ENCODE data around the gene HIP1. TPM values are rescaled to one million over a fixed set of nuclear protein-coding genes. Genes with fewer than 3 reads are reported as not detected.

HIP1 gene
- total and polyA plus RNA-seq, 5 donors from 2014 or later = 0.29 to 10.7 (median 0.79) TPM

- Mint-ChIP-seq H3K4me1 (peaks cover 1 to 12% (median 3%) of the 10 kb centered on the region in 4 donors), H3K36me3 (peaks cover 9% of the 10 kb centered on the region), H3K9me3 (peaks cover 0 to 9% (median 3%) of the 10 kb centered on the region in 7 donors), H3K4me3 (no peak overlapping the region), H3K27ac (no peak overlapping the region), H3K27me3 (no peaks in the 10 kb centered on the region)
- no peak overlapping the region for H3K27ac ChIP-seq (ENCODE audit: insufficient read depth, low read length, poor library complexity, severe bottlenecking)
- H3K4me1 ChIP-seq (ENCODE audit: control insufficient read depth, insufficient read depth, low read length, poor library complexity, severe bottlenecking) = no peaks in the 10 kb centered on the region
- DNase-seq (no peak), ATAC-seq (ENCODE audit: low read depth in 2 of 2) (no peak)
- no peaks in the 10 kb centered on the region for H3K36me3 ChIP-seq (ENCODE audit: control insufficient read depth, insufficient read depth, low read length)
- no peak overlapping the region for H3K4me3 ChIP-seq (ENCODE audit: low read depth, low read length)
- H3K9me3 ChIP-seq (ENCODE audit: control insufficient read depth in 2 of 2, low read length in 2 of 2) = peaks cover 3 to 5% of the 10 kb centered on the region in 2 experiments
- no peaks in the 10 kb centered on the region for H3K27me3 ChIP-seq (ENCODE audit: control insufficient read depth, insufficient read depth, low read length)
Measured at GRCh38 chr7:75631711-75632110, 107.0 kb downstream of the HIP1 start.

- Mint-ChIP-seq H3K27ac (peak overlapping the region in 2 of 3 donors; percentile 5 to 7), H3K4me3 (no peak overlapping the region), H3K9me3 (peaks cover 0 to 9% (median 3%) of the 10 kb centered on the region in 7 donors), H3K36me3 (peaks cover 9% of the 10 kb centered on the region), H3K4me1 (peaks cover 0 to 12% (median 3%) of the 10 kb centered on the region in 4 donors), H3K27me3 (no peaks in the 10 kb centered on the region)
- H3K27ac ChIP-seq (ENCODE audit: insufficient read depth, low read length, poor library complexity, severe bottlenecking) = no peak overlapping the region
- no peak for ATAC-seq (ENCODE audit: low read depth in 2 of 2)
- peaks cover 3 to 5% of the 10 kb centered on the region in 2 experiments for H3K9me3 ChIP-seq (ENCODE audit: control insufficient read depth in 2 of 2, low read length in 2 of 2)
- DNase-seq = no peak
- no peaks in the 10 kb centered on the region for H3K36me3 ChIP-seq (ENCODE audit: control insufficient read depth, insufficient read depth, low read length)
- no peaks in the 10 kb centered on the region for H3K4me1 ChIP-seq (ENCODE audit: control insufficient read depth, insufficient read depth, low read length, poor library complexity, severe bottlenecking)
- H3K4me3 ChIP-seq (ENCODE audit: low read depth, low read length) = no peak overlapping the region
- H3K27me3 ChIP-seq (ENCODE audit: control insufficient read depth, insufficient read depth, low read length) = no peaks in the 10 kb centered on the region
Measured at GRCh38 chr7:75630549-75630948, 108.2 kb downstream of the HIP1 start.

- Mint-ChIP-seq H3K9me3 (peaks cover 0 to 9% (median 3%) of the 10 kb centered on the region in 7 donors), H3K4me1 (peaks cover 0 to 12% (median 3%) of the 10 kb centered on the region in 4 donors), H3K4me3 (no peak overlapping the region), H3K27me3 (no peaks in the 10 kb centered on the region), H3K36me3 (peaks cover 9% of the 10 kb centered on the region), H3K27ac (no peak overlapping the region)
- no peaks in the 10 kb centered on the region for H3K4me1 ChIP-seq (ENCODE audit: control insufficient read depth, insufficient read depth, low read length, poor library complexity, severe bottlenecking)
- DNase-seq (no peak), ATAC-seq (ENCODE audit: low read depth in 2 of 2) (no peak)
- no peak overlapping the region for H3K4me3 ChIP-seq (ENCODE audit: low read depth, low read length)
- H3K9me3 ChIP-seq (ENCODE audit: control insufficient read depth in 2 of 2, low read length in 2 of 2) = peaks cover 3 to 5% of the 10 kb centered on the region in 2 experiments
- H3K36me3 ChIP-seq (ENCODE audit: control insufficient read depth, insufficient read depth, low read length) = no peaks in the 10 kb centered on the region
- no peak overlapping the region for H3K27ac ChIP-seq (ENCODE audit: insufficient read depth, low read length, poor library complexity, severe bottlenecking)
- no peaks in the 10 kb centered on the region for H3K27me3 ChIP-seq (ENCODE audit: control insufficient read depth, insufficient read depth, low read length)
Measured at GRCh38 chr7:75629044-75629443, 109.7 kb downstream of the HIP1 start.

GRCh38 chr7:75628055-75628454 is 110.7 kb downstream of the HIP1 start:
- H3K4me1 Mint-ChIP-seq = peaks cover 0 to 16% (median 3%) of the 10 kb centered on the region in 4 donors
- H3K27ac Mint-ChIP-seq = no peak overlapping the region
- H3K4me1 ChIP-seq (ENCODE audit: control insufficient read depth, insufficient read depth, low read length, poor library complexity, severe bottlenecking) = no peaks in the 10 kb centered on the region
- no peak overlapping the region for H3K4me3 Mint-ChIP-seq
- peaks cover 3 to 5% of the 10 kb centered on the region in 2 experiments for H3K9me3 ChIP-seq (ENCODE audit: control insufficient read depth in 2 of 2, low read length in 2 of 2)
- no peaks in the 10 kb centered on the region for H3K27me3 ChIP-seq (ENCODE audit: control insufficient read depth, insufficient read depth, low read length)
- no peak overlapping the region for H3K27ac ChIP-seq (ENCODE audit: insufficient read depth, low read length, poor library complexity, severe bottlenecking)
- no peaks in the 10 kb centered on the region for H3K27me3 Mint-ChIP-seq
- no peak overlapping the region for H3K4me3 ChIP-seq (ENCODE audit: low read depth, low read length)
- ATAC-seq (ENCODE audit: low read depth in 2 of 2) = no peak
- H3K9me3 Mint-ChIP-seq = peaks cover 0 to 9% (median 4%) of the 10 kb centered on the region in 7 donors
- no peaks in the 10 kb centered on the region for H3K36me3 ChIP-seq (ENCODE audit: control insufficient read depth, insufficient read depth, low read length)
- no peak for DNase-seq
- peaks cover 5% of the 10 kb centered on the region for H3K36me3 Mint-ChIP-seq

GRCh38 chr7:75626954-75627353 is 111.8 kb downstream of the HIP1 start:
- H3K27me3 Mint-ChIP-seq = no peaks in the 10 kb centered on the region
- Histone ChIP-seq H3K9me3 (ENCODE audit: control insufficient read depth in 2 of 2, low read length in 2 of 2) (peaks cover 3 to 5% of the 10 kb centered on the region in 2 experiments), H3K36me3 (ENCODE audit: control insufficient read depth, insufficient read depth, low read length) (no peaks in the 10 kb centered on the region), H3K4me3 (ENCODE audit: low read depth, low read length) (no peak overlapping the region), H3K27me3 (ENCODE audit: control insufficient read depth, insufficient read depth, low read length) (no peaks in the 10 kb centered on the region), H3K4me1 (ENCODE audit: control insufficient read depth, insufficient read depth, low read length, poor library complexity, severe bottlenecking) (no peaks in the 10 kb centered on the region), H3K27ac (ENCODE audit: insufficient read depth, low read length, poor library complexity, severe bottlenecking) (no peak overlapping the region)
- no peak overlapping the region for H3K27ac Mint-ChIP-seq
- H3K4me3 Mint-ChIP-seq = no peak overlapping the region
- ATAC-seq (ENCODE audit: low read depth in 2 of 2) = no peak
- no peak for DNase-seq
- peaks cover 5% of the 10 kb centered on the region for H3K36me3 Mint-ChIP-seq
- H3K9me3 Mint-ChIP-seq = peaks cover 0 to 9% (median 4%) of the 10 kb centered on the region in 7 donors
- peaks cover 0 to 16% (median 3%) of the 10 kb centered on the region in 4 donors for H3K4me1 Mint-ChIP-seq

GRCh38 chr7:75625868-75626267 is 112.9 kb downstream of the HIP1 start:
- H3K4me3 Mint-ChIP-seq = no peak overlapping the region
- Histone ChIP-seq H3K4me1 (ENCODE audit: control insufficient read depth, insufficient read depth, low read length, poor library complexity, severe bottlenecking) (no peaks in the 10 kb centered on the region), H3K27me3 (ENCODE audit: control insufficient read depth, insufficient read depth, low read length) (no peaks in the 10 kb centered on the region), H3K36me3 (ENCODE audit: control insufficient read depth, insufficient read depth, low read length) (no peaks in the 10 kb centered on the region), H3K27ac (ENCODE audit: insufficient read depth, low read length, poor library complexity, severe bottlenecking) (no peak overlapping the region), H3K9me3 (ENCODE audit: control insufficient read depth in 2 of 2, low read length in 2 of 2) (peaks cover 3 to 5% of the 10 kb centered on the region in 2 experiments), H3K4me3 (ENCODE audit: low read depth, low read length) (no peak overlapping the region)
- no peak overlapping the region for H3K27ac Mint-ChIP-seq
- peaks cover 0 to 20% (median 6%) of the 10 kb centered on the region in 4 donors for H3K4me1 Mint-ChIP-seq
- DNase-seq (no peak), ATAC-seq (ENCODE audit: low read depth in 2 of 2) (no peak)
- H3K9me3 Mint-ChIP-seq = peaks cover 0 to 9% (median 4%) of the 10 kb centered on the region in 7 donors
- H3K36me3 Mint-ChIP-seq = peaks cover 5% of the 10 kb centered on the region
- H3K27me3 Mint-ChIP-seq = no peaks in the 10 kb centered on the region

GRCh38 chr7:75624134-75624832 is 114.5 kb downstream of the HIP1 start:
- H3K9me3 Mint-ChIP-seq = peaks cover 0 to 9% (median 3%) of the 10 kb centered on the region in 7 donors
- no peak for ATAC-seq (ENCODE audit: low read depth in 2 of 2)
- no peak for DNase-seq
- peaks cover 5% of the 10 kb centered on the region for H3K36me3 Mint-ChIP-seq
- H3K4me1 ChIP-seq (ENCODE audit: control insufficient read depth, insufficient read depth, low read length, poor library complexity, severe bottlenecking) = no peaks in the 10 kb centered on the region
- no peaks in the 10 kb centered on the region for H3K36me3 ChIP-seq (ENCODE audit: control insufficient read depth, insufficient read depth, low read length)
- H3K27ac Mint-ChIP-seq = peak overlapping the region in 2 of 3 donors; percentile 0 to 52
- H3K27me3 Mint-ChIP-seq = no peaks in the 10 kb centered on the region
- H3K4me3 Mint-ChIP-seq = no peak overlapping the region
- H3K27me3 ChIP-seq (ENCODE audit: control insufficient read depth, insufficient read depth, low read length) = no peaks in the 10 kb centered on the region
- no peak overlapping the region for H3K4me3 ChIP-seq (ENCODE audit: low read depth, low read length)
- no peak overlapping the region for H3K27ac ChIP-seq (ENCODE audit: insufficient read depth, low read length, poor library complexity, severe bottlenecking)
- peaks cover 3 to 5% of the 10 kb centered on the region in 2 experiments for H3K9me3 ChIP-seq (ENCODE audit: control insufficient read depth in 2 of 2, low read length in 2 of 2)
- H3K4me1 Mint-ChIP-seq = peaks cover 2 to 16% (median 9%) of the 10 kb centered on the region in 4 donors

All from CD4-positive, CD25-positive, alpha-beta regulatory T cell (primary cell).